Testis (tissue), 2 donors: ENCODE results near the gene OCA2.

Experiments
- CTCF ChIP-seq, 3 experiments: fragments of 450-650 bp in 2 of 3; fragments of 200-600 bp in 1 of 3; sonication (generic) in 1 of 3; IDR thresholded peaks; one replicate each; pipeline ENCODE4 v1.5.1; 2016 to 2019; ENCODE audit warnings: antibody characterized with exemption in 3 of 3, mild to moderate bottlenecking in 2 of 3, moderate library complexity in 1 of 3
- POLR2A ChIP-seq: fragments of 450-650 bp; IDR thresholded peaks from one replicate; pipeline ENCODE4 v1.6.1; 2017; ENCODE audit warnings: antibody characterized with exemption, mild to moderate bottlenecking, moderate library complexity

GRCh38 chr15:27706300-27706699, 392.8 kb downstream of the OCA2 start:
- TF ChIP-seq CTCF (IDR thresholded peaks at IDR 0.05) (no peak), POLR2A (no peak)
